Stimulated activated CD8-positive, alpha-beta memory T cell treated with anti-CD3 and anti-CD28 coated beads, Interleukin-4, amount 100 ng/mL, for 4 hours (primary cell): ENCODE measurements around the gene TMEM87A.
A peak's percentile ranks its signal among the peaks of the same experiment; 100 is the strongest.
"Not testable (repeated sequence)": the region's sequence is repeated elsewhere in the genome, so short reads cannot be mapped to it uniquely, and the experiment has no call there.

ENCODE experiments used
- DNase-seq, 2 donors: peaks; one replicate each; pipeline ENCODE4 v3.0.0-alpha.2; 2020; ENCODE audit warnings: low read depth in 2 of 2, low spot score in 1 of 2

TMEM87A gene

GRCh38 chr15:42273900-42274701 is 868 bp upstream of the TMEM87A start:
- DNase-seq: peak; percentile 43 to 55

DNA sequence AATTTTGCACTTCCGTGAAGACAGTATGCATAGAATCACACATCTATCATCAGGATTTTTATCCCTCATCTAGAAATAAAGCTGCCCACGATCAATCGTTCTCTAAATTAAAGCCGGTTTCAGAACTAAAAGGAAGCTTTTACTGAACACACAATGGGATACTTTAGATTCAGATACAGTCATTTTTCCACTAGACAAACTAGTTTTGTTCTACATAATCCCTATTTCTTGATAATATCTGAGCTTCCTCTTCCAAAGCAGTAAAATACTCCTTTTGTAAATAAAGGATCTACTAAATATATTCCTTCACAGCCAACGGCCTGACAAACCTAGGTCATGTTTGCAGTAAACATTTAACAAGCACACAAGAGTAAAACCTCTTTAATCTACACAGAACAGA is 2.2 kb downstream of the TMEM87A start:
- DNase-seq: no peak

DNA sequence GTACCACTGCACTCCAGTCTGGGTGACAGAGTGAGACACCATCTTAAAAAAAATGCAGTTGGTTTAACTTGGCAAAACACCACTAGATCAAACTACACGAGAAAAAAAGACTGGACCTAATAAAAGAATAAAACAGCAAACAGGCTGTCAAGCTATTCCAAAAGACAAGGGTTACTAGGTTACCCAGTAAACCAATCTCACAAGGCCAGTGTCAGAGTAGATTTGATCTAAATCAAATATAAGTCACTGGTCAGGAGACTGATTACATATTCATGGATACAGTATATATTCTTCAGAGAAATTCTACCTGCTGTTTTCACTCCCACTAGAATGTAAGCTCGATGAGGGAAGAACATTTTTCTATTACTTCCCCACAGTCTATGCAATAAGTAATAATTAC is 2.7 kb downstream of the TMEM87A start:
- DNase-seq: no peak

DNA sequence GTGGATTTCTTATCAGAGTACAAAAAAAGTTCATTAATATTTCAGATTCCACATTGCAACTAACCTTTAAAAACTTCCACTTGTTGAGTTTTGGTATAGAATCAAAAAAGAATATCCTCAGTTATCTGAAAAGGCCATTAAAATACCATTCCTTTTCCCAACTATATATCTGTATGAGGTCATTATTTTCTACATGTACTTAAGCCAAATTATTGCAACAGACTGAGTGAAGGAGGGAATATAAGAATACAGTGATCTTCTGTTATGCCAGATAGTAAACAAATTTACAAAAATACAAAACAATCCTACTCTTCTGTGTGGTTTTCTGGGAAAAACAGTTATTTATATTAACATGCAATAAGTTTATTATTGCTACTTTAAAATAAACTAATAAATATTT is 5.9 kb downstream of the TMEM87A start:
- no peak for DNase-seq

- DNase-seq: no peak
These were observed 8.4 kb downstream of the TMEM87A start for GRCh38 chr15:42264795-42265194.

- no peak for DNase-seq
These were observed 19.9 kb downstream of the TMEM87A start for GRCh38 chr15:42253300-42253699.

DNA sequence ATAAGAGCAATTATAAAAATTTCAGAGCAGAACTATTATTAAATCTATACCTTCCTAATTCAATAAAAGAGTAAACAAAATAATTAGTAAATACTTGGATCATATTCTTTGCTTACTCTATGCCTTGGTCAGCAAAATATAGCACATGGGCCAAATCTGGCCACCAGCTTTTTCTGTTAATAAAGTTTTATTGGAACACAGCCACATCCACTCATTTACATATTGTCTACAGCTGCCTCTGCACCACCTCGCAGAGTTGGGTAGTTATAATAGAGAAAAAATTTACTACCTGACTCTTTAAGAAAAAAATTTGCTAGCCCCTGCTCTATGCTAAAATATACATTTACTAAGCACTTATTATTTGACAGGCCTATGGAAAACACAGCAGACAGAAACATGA is 32.4 kb downstream of the TMEM87A start:
- no peak for DNase-seq

GRCh38 chr15:42239528-42240182 is 33.6 kb downstream of the TMEM87A start:
- no peak for DNase-seq

DNA sequence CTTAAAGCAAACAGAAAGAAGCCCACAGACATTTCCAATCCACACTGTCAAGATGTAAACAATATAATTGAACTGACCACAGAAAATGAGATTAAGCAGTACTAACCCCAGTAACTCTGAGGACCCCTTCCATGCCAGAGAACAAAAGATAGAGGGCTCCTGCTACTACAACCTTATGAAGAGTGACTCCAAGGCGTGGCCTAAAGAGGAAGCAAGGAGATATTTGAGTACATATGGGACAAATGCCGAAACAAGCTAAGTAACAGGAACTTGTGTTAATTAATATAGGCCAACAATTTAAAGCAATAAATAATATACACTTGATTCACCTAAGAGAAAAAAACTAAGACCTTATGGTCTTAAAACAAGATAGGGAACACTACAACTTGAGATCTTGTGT is 40.1 kb downstream of the TMEM87A start:
- DNase-seq: no peak

DNA sequence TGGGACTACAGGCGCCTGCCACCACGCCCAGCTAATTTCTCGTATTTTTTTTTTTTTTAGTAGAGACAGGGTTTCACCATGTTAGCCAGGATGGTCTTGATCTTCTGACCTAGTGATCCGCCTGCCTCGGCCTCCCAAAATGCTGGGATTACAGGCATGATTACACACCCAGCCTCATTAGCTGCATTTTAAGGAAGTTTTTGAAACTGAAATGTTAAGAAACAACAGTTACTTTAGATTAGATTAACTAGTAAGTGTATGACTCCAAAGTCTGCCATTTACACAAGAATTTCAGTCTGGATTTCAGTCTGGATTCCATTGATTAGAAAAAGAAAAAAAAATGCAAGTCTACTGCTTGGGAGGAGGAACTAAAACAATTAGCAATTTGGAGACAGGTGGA is 40.6 kb downstream of the TMEM87A start:
- DNase-seq: no peak

GRCh38 chr15:42231088-42231487 is 42.1 kb downstream of the TMEM87A start:
- DNase-seq: no peak

GRCh38 chr15:42228981-42229380 is 44.3 kb downstream of the TMEM87A start:
- not testable (repeated sequence) for DNase-seq

- no peak for DNase-seq
These were observed 45.2 kb downstream of the TMEM87A start for GRCh38 chr15:42228036-42228435.

GRCh38 chr15:42226648-42227047 is 46.6 kb downstream of the TMEM87A start:
- no peak for DNase-seq

DNA sequence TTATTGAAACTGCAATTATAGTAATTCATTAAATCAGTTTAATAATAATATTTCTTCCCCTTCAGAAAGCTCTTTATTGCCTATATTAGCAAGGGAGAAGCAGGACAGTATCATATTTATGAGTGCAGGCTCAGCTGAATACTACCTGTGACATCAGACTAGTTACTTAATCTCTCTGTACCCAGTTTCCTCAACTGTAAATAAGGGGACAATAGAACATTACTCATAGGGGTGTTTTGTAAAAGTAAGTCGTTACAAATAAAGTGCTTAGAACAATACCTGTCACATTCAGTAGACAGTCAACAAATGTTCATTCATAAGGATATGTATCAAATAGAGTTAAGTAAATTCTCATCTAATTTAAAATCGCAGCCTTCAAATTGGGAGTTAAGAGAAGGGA is 53.0 kb downstream of the TMEM87A start:
- no peak for DNase-seq

GRCh38 chr15:42218953-42219592 is 54.2 kb downstream of the TMEM87A start:
- no peak for DNase-seq

GRCh38 chr15:42217568-42217967 is 55.7 kb downstream of the TMEM87A start:
- DNase-seq: no peak

GRCh38 chr15:42215913-42216829 is 57.1 kb downstream of the TMEM87A start:
- no peak for DNase-seq

- DNase-seq: no peak
These were observed 58.6 kb downstream of the TMEM87A start for GRCh38 chr15:42214600-42214999.

- DNase-seq: no peak
These were observed 59.7 kb downstream of the TMEM87A start for GRCh38 chr15:42213511-42213910.

DNA sequence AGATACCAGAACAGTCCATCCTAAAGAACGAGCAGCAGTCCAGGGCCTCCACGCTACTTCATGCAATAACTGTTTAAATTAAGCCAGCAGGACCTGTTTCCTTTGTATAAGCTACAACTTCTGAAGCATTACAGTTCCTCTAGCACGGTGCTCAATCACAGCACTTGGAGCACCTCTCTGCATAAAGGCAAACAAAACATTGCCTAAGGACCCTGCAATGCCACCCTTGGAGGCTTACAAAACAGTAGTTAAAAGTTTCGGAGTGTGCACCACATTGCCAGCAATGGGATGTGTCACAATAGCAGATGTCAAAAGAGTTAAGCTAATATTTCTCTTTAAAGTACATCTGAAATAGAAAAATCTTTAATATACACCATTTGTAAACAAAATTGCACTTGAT is 62.5 kb downstream of the TMEM87A start:
- DNase-seq: no peak
